Measurements from ENCODE around the gene NPPA.

NPPA gene

GRCh38 chr1:11873395-11874257 lies 26.0 kb upstream of the NPPA start:
- DNase-seq, result no peak

GRCh38 chr1:11872545-11872944 lies 25.0 kb upstream of the NPPA start:
- DNase-seq, result no peak

GRCh38 chr1:11869650-11870207 lies 22.1 kb upstream of the NPPA start:
- no peak for DNase-seq

GRCh38 chr1:11869104-11869503 lies 21.5 kb upstream of the NPPA start:
- no peak for DNase-seq

- DNase-seq, result no peak
Observed at GRCh38 chr1:11868331-11868980, 20.9 kb upstream of the NPPA start.

- DNase-seq, result peak; percentile 8
Observed at GRCh38 chr1:11862890-11863289, 15.3 kb upstream of the NPPA start.

GRCh38 chr1:11860587-11860986 lies 13.0 kb upstream of the NPPA start:
- DNase-seq, result no peak

- no peak for DNase-seq
Observed at GRCh38 chr1:11860083-11860482, 12.5 kb upstream of the NPPA start.

GRCh38 chr1:11858968-11859871 lies 11.6 kb upstream of the NPPA start:
- peak; percentile 59 for DNase-seq

- DNase-seq, result no peak
Observed at GRCh38 chr1:11858613-11858967, 11.0 kb upstream of the NPPA start, which contains the start of gene NPPB. Gene NPPB (minus strand): TSS chr1:11858945. CDS start chr1:11858833, 112 bp downstream.

- no peak for DNase-seq
Observed at GRCh38 chr1:11858158-11858557, 10.6 kb upstream of the NPPA start.

- DNase-seq, result no peak
Observed at GRCh38 chr1:11857164-11857851, 9.7 kb upstream of the NPPA start.

GRCh38 chr1:11856698-11857097 lies 9.1 kb upstream of the NPPA start:
- DNase-seq, result no peak

- no peak for DNase-seq
Observed at GRCh38 chr1:11855430-11855829, 7.8 kb upstream of the NPPA start.

- DNase-seq, result no peak
Observed at GRCh38 chr1:11854519-11854918, 6.9 kb upstream of the NPPA start.

- DNase-seq, result no peak
Observed at GRCh38 chr1:11851180-11851579, 3.6 kb upstream of the NPPA start.

- no peak for DNase-seq
Observed at GRCh38 chr1:11850156-11850555, 2.6 kb upstream of the NPPA start.

GRCh38 chr1:11848373-11848700 lies 754 bp upstream of the NPPA start:
- DNase-seq, result no peak

GRCh38 chr1:11845641-11846335 lies 1.8 kb downstream of the NPPA start:
- DNase-seq, result peak; percentile 21

- DNase-seq, result peak; percentile 31
Observed at GRCh38 chr1:11842154-11843041, 5.2 kb downstream of the NPPA start.
